GM18526 (cell line): ENCODE measurements around the gene SOCS6.

Experiments used
- POLR2A ChIP-seq: IDR thresholded peaks from 3 replicates; pipeline ENCODE4 v1.6.1; 2011; ENCODE audit not compliant: insufficient read length; ENCODE audit errors: extremely low read depth

The SOCS6 gene

GRCh38 chr18:70288851-70289328, at the start of gene SOCS6:
Gene SOCS6 (plus strand): TSS chr18:70289045. CDS start chr18:70324669, 35,624 bp downstream.
- TF ChIP-seq POLR2A = peak; percentile 49

GRCh38 chr18:70243131-70243929, 45.5 kb upstream of the SOCS6 start:
- no peak for TF ChIP-seq POLR2A

GRCh38 chr18:70246061-70246466, 42.8 kb upstream of the SOCS6 start:
- TF ChIP-seq POLR2A = no peak

- TF ChIP-seq POLR2A = no peak
These were observed 39.7 kb upstream of the SOCS6 start for GRCh38 chr18:70249118-70249517.

GRCh38 chr18:70250781-70251180, 38.1 kb upstream of the SOCS6 start:
- no peak for TF ChIP-seq POLR2A

GRCh38 chr18:70256184-70256583, 32.7 kb upstream of the SOCS6 start:
- no peak for TF ChIP-seq POLR2A

GRCh38 chr18:70256994-70257393, 31.9 kb upstream of the SOCS6 start:
- TF ChIP-seq POLR2A = no peak

GRCh38 chr18:70258243-70258642, 30.6 kb upstream of the SOCS6 start:
- no peak for TF ChIP-seq POLR2A

- TF ChIP-seq POLR2A = no peak
These were observed 28.2 kb upstream of the SOCS6 start for GRCh38 chr18:70260683-70261082.

- no peak for TF ChIP-seq POLR2A
These were observed 27.6 kb upstream of the SOCS6 start for GRCh38 chr18:70261141-70261788.

- no peak for TF ChIP-seq POLR2A
These were observed 25.5 kb upstream of the SOCS6 start for GRCh38 chr18:70263336-70263735.

GRCh38 chr18:70271742-70272141, 17.1 kb upstream of the SOCS6 start:
- TF ChIP-seq POLR2A = no peak

GRCh38 chr18:70273021-70273420, 15.8 kb upstream of the SOCS6 start:
- no peak for TF ChIP-seq POLR2A

- no peak for TF ChIP-seq POLR2A
These were observed 12.2 kb upstream of the SOCS6 start for GRCh38 chr18:70276416-70277191.

GRCh38 chr18:70279470-70279869, 9.4 kb upstream of the SOCS6 start:
- TF ChIP-seq POLR2A = no peak
